Retinal pigment epithelial cell (primary cell): Measurements from ENCODE around the gene SLC6A3.

ENCODE experiments used
- DNase-seq: peaks from one replicate; pipeline ENCODE4 v3.0.0-alpha.2; 2010; ENCODE audit warnings: low read depth
- H3K4me3 ChIP-seq: 2 replicates; pipeline ENCODE4 v1.5.1; 2011; ENCODE audit warnings: mild to moderate bottlenecking, low read length, control low read depth, moderate library complexity
- TF ChIP-seq, protein P1 (sequence below): conservative IDR thresholded peaks from 2 replicates; pipeline ENCODE4 v1.5.1; 2011; ENCODE audit warnings: low read depth, low read length, control low read depth, inconsistent platforms

The SLC6A3 gene

DNA sequence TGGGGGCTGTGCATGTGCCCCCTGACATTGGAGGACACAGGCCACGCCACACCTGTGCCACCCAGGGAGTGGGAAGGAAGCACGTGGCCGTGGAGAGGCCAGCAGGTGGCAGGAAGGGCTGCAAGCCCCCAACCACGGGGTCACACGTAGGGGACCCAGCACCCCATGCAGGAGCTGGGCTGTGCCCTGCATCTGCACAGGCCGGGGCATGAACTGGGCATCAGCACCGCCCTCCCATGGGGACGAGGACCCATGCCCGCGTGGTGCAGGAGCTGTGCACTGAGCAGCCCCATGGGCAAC, 86.6 kb downstream of the SLC6A3 start:
- no peak for DNase-seq
- TF ChIP-seq, protein P1, sequence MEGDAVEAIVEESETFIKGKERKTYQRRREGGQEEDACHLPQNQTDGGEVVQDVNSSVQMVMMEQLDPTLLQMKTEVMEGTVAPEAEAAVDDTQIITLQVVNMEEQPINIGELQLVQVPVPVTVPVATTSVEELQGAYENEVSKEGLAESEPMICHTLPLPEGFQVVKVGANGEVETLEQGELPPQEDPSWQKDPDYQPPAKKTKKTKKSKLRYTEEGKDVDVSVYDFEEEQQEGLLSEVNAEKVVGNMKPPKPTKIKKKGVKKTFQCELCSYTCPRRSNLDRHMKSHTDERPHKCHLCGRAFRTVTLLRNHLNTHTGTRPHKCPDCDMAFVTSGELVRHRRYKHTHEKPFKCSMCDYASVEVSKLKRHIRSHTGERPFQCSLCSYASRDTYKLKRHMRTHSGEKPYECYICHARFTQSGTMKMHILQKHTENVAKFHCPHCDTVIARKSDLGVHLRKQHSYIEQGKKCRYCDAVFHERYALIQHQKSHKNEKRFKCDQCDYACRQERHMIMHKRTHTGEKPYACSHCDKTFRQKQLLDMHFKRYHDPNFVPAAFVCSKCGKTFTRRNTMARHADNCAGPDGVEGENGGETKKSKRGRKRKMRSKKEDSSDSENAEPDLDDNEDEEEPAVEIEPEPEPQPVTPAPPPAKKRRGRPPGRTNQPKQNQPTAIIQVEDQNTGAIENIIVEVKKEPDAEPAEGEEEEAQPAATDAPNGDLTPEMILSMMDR, result no peak
- no peak overlapping the region for H3K4me3 ChIP-seq

DNA sequence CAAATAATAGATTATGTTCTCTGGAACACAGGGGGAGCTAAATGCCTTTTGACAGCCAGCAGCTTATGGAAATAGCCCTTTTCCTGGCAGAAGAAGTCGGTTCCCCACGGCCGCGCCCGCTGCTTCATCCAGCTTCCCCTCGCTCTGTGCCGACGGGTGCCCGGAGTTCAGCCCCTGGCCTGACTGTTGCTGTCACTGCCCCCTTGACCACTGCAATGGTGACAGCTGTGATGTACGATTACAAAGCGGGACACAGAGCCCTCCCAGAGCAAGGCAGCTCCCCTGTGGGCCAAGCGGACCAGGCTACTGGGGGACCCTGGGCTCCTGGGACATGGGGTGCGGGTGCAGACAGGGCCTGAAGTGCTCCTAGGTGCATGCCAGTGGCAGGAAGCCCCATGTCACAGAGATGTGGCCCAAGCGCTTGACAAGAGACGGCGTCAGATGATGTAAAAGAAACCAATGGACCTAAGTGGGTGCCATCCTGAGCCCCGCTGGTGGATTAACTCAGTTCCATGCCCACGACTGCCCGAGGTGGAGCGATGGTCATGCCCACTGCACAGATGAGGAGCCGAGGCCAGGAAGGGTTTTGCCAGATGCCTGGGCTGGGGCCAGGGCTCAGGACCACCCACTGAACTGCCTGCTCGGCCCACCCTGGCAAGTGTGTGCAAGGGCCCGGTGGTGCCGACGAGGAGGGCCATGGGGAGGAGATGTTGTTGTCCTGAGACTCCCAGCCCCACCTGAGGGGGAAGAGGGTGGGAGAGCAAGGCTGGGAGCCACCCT, 87.1 kb downstream of the SLC6A3 start:
- TF ChIP-seq, protein P1, result no peak
- DNase-seq, result no peak
- H3K4me3 ChIP-seq, result no peak overlapping the region

DNA sequence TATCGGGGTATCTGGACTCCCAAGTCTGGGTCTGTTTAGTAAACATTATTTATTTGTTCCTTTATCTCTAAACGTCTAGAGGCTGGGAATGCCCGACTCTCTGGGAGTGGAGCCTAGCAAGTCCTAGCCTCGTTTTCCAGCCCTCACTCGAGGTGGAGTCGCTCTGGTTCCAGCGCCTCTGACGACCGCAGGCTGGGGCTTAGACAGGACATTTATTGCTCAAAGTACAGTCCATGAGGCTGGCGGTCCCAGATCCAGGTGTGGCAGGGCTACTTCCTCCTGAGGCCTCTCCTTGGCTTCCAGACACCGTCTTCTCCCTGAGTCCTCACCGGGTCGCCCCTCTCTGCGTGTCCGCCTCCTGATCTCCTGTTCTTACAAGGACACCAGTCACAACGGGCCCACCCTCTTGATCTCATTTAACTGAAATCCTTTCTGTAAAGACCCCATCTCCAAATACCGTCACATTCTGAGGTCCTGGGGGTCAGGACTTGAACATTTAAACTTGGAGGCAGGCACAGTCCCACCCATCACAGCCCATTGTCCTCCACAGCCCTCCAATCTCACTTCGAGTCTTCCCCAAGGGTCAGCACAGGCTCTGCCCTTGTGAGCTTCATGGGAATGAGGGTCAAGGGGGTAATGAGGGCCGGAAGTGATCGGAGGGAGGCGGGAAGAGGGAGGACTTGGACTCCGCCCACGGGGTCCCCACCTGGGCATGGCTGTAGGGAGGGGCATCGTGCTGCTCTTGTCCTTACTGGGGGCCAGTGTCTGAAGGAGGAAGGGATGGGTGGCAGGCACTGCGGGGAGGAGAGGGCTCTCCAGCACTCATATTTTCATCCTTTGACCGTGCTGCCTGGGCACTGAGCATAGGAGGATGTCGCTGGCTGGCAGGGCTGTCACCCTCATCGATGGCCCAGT, 88.1 kb downstream of the SLC6A3 start:
- no peak overlapping the region for H3K4me3 ChIP-seq
- DNase-seq, result no peak
- TF ChIP-seq, protein P1, result no peak

DNA sequence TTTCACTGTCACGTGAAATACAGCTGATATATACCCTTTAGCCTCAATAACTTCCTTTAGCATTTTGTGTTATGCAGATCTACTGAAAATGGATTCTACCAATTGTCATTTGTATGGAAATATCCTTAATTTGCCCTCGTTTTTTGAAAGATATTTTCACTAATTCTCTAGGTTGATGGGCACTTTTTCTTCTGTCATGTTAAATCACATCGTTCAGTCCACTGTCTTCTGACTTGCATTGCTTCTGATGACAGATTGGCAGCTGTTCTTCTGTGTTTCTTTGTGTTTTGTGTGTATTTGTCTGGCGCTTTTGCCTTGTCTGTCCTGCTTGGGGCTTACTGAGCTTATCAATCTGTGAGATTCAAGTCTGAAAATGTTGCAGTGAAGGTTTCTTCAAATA, 90.7 kb downstream of the SLC6A3 start:
- H3K4me3 ChIP-seq, result no peak overlapping the region
- TF ChIP-seq, protein P1, result no peak
- no peak for DNase-seq

DNA sequence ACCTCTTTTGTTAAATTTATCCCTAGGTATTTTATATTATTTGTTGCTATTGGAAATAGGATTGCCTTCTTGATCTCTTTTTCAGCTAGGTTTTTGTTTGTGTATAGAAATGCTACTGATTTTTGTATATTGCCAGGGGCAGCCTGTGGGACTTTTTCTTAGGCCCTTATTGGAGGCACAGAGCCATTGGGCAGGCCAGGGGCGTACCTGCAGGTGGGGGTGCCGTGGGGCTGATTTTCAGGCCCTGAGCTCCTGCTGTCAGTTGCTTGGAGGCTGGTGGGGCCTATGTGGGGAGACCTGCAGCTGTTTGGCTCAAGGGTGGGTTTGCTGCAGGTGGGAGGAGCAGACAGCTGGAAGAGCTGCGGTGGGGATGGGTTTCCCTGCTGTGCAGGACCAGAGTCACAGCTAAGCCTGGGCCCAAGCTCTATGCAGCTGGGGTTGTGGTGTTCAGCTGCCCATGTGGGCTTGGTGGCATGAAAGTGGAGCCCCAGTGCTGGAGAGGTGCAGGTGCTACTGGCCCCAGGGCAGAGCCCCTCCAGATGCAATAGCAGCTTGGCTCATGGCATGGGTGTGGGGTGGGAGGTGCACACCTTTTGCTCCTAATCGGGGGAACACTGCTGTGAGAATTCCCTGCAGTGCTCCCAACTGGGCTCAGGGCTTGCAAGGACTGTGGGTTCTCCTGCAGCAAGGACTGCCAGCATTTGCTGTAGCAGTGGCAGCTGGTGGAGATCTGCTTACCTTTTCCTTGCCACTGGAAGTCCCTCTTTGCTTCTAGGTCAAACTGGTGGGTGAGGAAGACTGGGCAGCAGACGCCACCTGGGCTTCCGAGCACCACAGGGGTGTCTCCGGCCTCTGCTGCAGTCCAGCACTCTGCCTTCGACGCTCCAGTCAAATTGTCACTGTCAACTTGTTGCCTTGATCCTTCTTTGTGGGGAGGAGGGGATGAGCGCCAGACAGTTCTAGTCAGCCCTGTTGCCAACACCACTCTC, 92.7 kb downstream of the SLC6A3 start:
- H3K4me3 ChIP-seq, result no peak overlapping the region
- no peak for DNase-seq
- TF ChIP-seq, protein P1, result no peak

DNA sequence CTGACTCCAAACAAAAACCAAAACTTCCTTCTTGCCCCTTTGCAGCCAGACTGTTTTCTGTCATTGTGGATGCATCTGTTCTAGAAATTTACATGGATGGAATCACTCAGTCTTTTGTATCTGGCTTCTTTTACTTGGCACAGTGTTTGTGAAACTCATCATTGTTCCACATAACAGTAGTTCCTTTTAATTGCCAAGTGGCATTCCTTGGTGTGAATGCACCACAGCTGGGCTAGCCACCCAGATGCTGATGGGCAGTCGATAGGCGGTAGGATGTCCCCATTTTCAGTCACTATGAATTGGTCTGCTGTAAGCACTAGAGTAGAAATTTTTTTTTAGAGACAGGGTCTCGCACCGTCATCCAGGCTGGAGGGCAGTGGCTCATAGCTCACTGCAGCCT, 94.1 kb downstream of the SLC6A3 start:
- no peak overlapping the region for H3K4me3 ChIP-seq
- TF ChIP-seq, protein P1, result no peak
- DNase-seq, result no peak
